ENCODE data around the gene ACSBG1.
"Not testable (repeated sequence)": the region's sequence is repeated elsewhere in the genome, so short reads cannot be mapped to it uniquely, and the experiment has no call there.

The ACSBG1 gene

DNA sequence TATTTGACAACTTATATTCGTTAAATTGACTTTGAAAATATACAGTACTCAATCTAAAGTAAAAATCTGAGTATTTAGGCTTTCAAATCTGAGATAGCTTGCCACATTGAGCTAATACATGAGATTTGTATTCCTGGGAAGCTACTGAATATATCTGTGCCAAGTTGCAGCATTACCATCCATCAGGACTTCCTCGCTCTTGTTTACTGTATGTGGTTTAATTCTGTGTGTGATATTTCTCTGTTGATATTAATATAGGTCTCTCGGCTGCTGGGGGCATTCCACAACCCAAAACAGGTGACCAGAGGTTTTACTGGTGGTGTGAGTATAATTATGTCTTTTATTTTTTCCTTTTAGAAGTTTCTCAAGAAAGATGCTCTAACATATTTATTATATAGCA lies 79.4 kb downstream of the ACSBG1 start:
- Histone ChIP-seq H3K9me2 (replicated peaks; ENCODE audit: insufficient read depth, low read length) (no peaks in the 10 kb centered on the region), H3K27me3 (replicated peaks; ENCODE audit: insufficient read depth, low read length) (no peaks in the 10 kb centered on the region), H3K9ac (ENCODE audit: low read length) (no peak overlapping the region), H3K27ac (ENCODE audit: low read length) (no peak overlapping the region), H2AFZ (ENCODE audit: low read length) (no peak overlapping the region), H3K9me3 (replicated peaks; ENCODE audit: insufficient read depth, low read length) (no peaks in the 10 kb centered on the region), H3K79me2 (ENCODE audit: low read length) (peaks cover 70% of the 10 kb centered on the region), H3K4me3 (ENCODE audit: low read length) (no peak overlapping the region), H3K4me1 (ENCODE audit: low read length) (peaks cover 8% of the 10 kb centered on the region), H3F3A (ENCODE audit: insufficient read depth, low read length) (no peaks in the 10 kb centered on the region), H4K20me1 (ENCODE audit: insufficient read depth, low read length) (peaks cover 7% of the 10 kb centered on the region; the same call in 1 of the 2 replicates), H3K4me2 (ENCODE audit: low read depth, low read length) (no peak overlapping the region), H3K36me3 (replicated peaks; ENCODE audit: insufficient read depth, low read length) (peaks cover 8% of the 10 kb centered on the region; the same call in 1 of the 2 replicates)
- no peak for DNase-seq
- TF ChIP-seq EZH2 (optimal IDR thresholded peaks at IDR 0.05; ENCODE audit: low read depth, low read length) (no peak), EZH2phosphoT487 (IDR thresholded peaks at IDR 0.05; ENCODE audit: low read length) (no peak)
- TF ChIP-seq, protein P1, sequence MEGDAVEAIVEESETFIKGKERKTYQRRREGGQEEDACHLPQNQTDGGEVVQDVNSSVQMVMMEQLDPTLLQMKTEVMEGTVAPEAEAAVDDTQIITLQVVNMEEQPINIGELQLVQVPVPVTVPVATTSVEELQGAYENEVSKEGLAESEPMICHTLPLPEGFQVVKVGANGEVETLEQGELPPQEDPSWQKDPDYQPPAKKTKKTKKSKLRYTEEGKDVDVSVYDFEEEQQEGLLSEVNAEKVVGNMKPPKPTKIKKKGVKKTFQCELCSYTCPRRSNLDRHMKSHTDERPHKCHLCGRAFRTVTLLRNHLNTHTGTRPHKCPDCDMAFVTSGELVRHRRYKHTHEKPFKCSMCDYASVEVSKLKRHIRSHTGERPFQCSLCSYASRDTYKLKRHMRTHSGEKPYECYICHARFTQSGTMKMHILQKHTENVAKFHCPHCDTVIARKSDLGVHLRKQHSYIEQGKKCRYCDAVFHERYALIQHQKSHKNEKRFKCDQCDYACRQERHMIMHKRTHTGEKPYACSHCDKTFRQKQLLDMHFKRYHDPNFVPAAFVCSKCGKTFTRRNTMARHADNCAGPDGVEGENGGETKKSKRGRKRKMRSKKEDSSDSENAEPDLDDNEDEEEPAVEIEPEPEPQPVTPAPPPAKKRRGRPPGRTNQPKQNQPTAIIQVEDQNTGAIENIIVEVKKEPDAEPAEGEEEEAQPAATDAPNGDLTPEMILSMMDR (IDR thresholded peaks at IDR 0.05; ENCODE audit: low read length): no peak

DNA sequence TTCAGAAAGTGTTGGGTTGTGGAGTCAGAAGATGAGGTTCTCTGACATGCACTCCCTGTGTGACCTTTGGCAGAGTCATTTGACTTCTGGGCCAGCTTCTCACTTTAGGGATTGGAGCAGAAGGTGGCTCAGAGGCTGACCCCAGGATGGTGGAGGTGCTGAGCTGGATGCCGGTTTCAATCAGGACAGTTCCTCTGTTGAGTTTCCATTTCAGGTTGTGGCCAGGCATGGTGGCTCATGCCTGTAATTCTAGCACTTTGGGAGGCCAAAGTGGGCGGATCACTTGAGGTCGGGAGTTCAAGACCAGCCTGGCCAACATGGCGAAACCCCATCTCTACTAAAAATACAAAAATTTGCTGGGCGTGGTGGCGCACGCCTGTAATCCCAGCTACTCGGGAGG lies 83.3 kb downstream of the ACSBG1 start:
- Histone ChIP-seq H3K9ac (ENCODE audit: low read length) (peak overlapping the region; percentile 70; the same call in 1 of the 2 replicates), H3K4me3 (ENCODE audit: low read length) (peak overlapping the region; percentile 78; the same call in 1 of the 2 replicates), H3K79me2 (ENCODE audit: low read length) (peaks cover 66% of the 10 kb centered on the region), H3K4me1 (ENCODE audit: low read length) (peaks cover 11% of the 10 kb centered on the region), H3K4me2 (ENCODE audit: low read depth, low read length) (peak overlapping the region; percentile 95; the same call in 1 of the 2 replicates)
- H3K9me2 ChIP-seq (replicated peaks; ENCODE audit: insufficient read depth, low read length); DNase-seq; H4K20me1 ChIP-seq (ENCODE audit: insufficient read depth, low read length); H2AFZ ChIP-seq (ENCODE audit: low read length); H3K27ac ChIP-seq (ENCODE audit: low read length); H3F3A ChIP-seq (ENCODE audit: insufficient read depth, low read length); H3K27me3 ChIP-seq (replicated peaks; ENCODE audit: insufficient read depth, low read length); H3K36me3 ChIP-seq (replicated peaks; ENCODE audit: insufficient read depth, low read length); H3K9me3 ChIP-seq (replicated peaks; ENCODE audit: insufficient read depth, low read length): not testable (repeated sequence)

DNA sequence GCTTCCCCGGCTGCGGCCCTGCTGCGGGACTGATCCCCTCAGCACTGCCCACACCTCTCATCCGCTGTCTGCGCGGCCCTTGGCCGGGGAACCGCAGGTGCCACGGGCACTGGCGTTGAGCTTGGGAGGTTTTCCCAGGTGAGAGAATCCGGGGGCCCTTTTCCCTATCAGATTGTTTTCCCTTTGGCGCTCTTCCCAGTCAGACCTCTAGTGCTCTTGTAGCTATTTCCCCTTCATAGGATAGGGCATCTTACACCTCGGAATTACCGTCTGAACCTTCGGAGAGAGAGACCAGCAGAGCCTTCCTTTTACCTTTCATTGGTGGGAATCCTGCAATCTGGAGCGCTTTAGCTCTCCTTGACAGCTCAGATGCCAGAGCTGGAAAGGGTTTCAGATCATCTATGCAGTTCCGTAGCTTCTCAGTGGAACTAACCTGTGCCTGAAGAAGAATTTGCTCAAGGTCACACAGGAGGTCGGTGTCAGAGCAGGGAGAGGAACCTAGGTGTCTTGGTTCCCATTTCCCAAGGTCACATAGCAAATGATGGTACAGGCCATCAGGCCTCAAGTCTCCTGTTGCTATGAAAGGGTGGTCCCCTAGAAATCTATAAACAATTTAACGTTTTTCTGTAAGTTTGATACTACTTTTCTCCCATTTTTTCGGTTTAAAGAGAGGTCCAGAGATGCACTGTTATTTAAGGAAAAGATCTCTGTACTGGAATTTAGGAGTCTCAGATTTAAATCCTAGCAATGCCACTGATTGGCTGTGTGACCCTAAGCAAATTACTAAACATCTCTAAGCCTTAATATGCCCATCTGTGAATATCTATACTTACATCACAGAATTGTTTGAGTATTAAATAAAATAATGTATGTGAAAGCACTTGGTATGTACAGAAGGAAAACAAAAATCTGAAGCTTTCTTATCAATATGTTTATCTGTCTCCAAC lies 84.3 kb downstream of the ACSBG1 start:
- DNase-seq: peak; percentile 24
- H2AFZ ChIP-seq (ENCODE audit: low read length): peak overlapping the region; percentile 53; the same call in 1 of the 2 replicates
- TF ChIP-seq, protein P1 (IDR thresholded peaks at IDR 0.05; ENCODE audit: low read length): no peak
- TF ChIP-seq EZH2 (optimal IDR thresholded peaks at IDR 0.05; ENCODE audit: low read depth, low read length): no peak
- peak overlapping the region; percentile 70 for H3K9ac ChIP-seq (ENCODE audit: low read length)
- H3K27me3 ChIP-seq (replicated peaks; ENCODE audit: insufficient read depth, low read length): no peaks in the 10 kb centered on the region
- peak overlapping the region; percentile 78 for H3K4me3 ChIP-seq (ENCODE audit: low read length)
- no peaks in the 10 kb centered on the region for H3F3A ChIP-seq (ENCODE audit: insufficient read depth, low read length)
- H3K9me2 ChIP-seq (replicated peaks; ENCODE audit: insufficient read depth, low read length): no peaks in the 10 kb centered on the region
- H3K9me3 ChIP-seq (replicated peaks; ENCODE audit: insufficient read depth, low read length): no peaks in the 10 kb centered on the region
- H3K36me3 ChIP-seq (replicated peaks; ENCODE audit: insufficient read depth, low read length): 0 out of 2 replicates have a peak, but pooled peaks cover 8% of the 10 kb centered on the region
- peak overlapping the region; percentile 95 for H3K4me2 ChIP-seq (ENCODE audit: low read depth, low read length)
- H4K20me1 ChIP-seq (ENCODE audit: insufficient read depth, low read length): peaks cover 7% of the 10 kb centered on the region; the same call in 1 of the 2 replicates
- H3K27ac ChIP-seq (ENCODE audit: low read length): peak overlapping the region; percentile 25; the same call in 1 of the 2 replicates
- H3K4me1 ChIP-seq (ENCODE audit: low read length): peaks cover 11% of the 10 kb centered on the region
- H3K79me2 ChIP-seq (ENCODE audit: low read length): peaks cover 56% of the 10 kb centered on the region

Data from MM.1S (cell line).